CD14-positive monocyte (primary cell): ENCODE data around the gene KCNIP3. TPM values are rescaled to one million over a fixed set of nuclear protein-coding genes. Genes with fewer than 3 reads are reported as not detected.
A peak's percentile ranks its signal among the peaks of the same experiment; 100 is the strongest.

Experiments
- DNase-seq, 3 donors: peaks; one replicate each; pipeline ENCODE4 v3.0.0-alpha.2; 2011 to 2022
- H2AFZ ChIP-seq: 2 replicates; pipeline ENCODE4 v1.6.0; 2012; ENCODE audit warnings: mild to moderate bottlenecking, low read depth, low read length, inconsistent platforms; ENCODE audit not compliant: insufficient read depth, poor library complexity, severe bottlenecking
- H3K27ac ChIP-seq, 2 donors: 1 replicate in 1 of 2; 2 replicates in 1 of 2; pipeline ENCODE4 v1.5.1; 2012 to 2013; ENCODE audit warnings: low read length in 2 of 2, control low read depth in 1 of 2, inconsistent platforms in 1 of 2, low read depth in 1 of 2, mild to moderate bottlenecking in 1 of 2
- H3K27me3 ChIP-seq, 2 donors: one replicate each; pipeline versions ENCODE4 v1.6.0 to v1.6.1; 2011 to 2013; ENCODE audit warnings: low read length in 2 of 2; ENCODE audit not compliant: control insufficient read depth in 2 of 2, insufficient read depth in 2 of 2
- H3K36me3 ChIP-seq, 2 donors: replicated peaks in 1 of 2; 1 replicate in 1 of 2; 2 replicates in 1 of 2; pipeline versions ENCODE4 v1.5.1 to v1.6.1; 2012 to 2013; ENCODE audit warnings: low read length in 2 of 2, control low read depth in 1 of 2, inconsistent platforms in 1 of 2, mild to moderate bottlenecking in 1 of 2; ENCODE audit not compliant: insufficient read depth in 2 of 2, control insufficient read depth in 1 of 2
- H3K4me1 ChIP-seq, 2 donors: 1 replicate in 1 of 2; 2 replicates in 1 of 2; pipeline versions ENCODE4 v1.5.1 to v1.6.1; 2012 to 2013; ENCODE audit warnings: low read length in 2 of 2, control low read depth in 1 of 2, inconsistent platforms in 1 of 2, mild to moderate bottlenecking in 1 of 2, moderate library complexity in 1 of 2; ENCODE audit not compliant: insufficient read depth in 2 of 2, control insufficient read depth in 1 of 2
- H3K4me2 ChIP-seq: replicated peaks from 2 replicates; pipeline ENCODE3; 2012; ENCODE audit warnings: low read length, moderate library complexity, mild to moderate bottlenecking; ENCODE audit not compliant: poor library complexity, severe bottlenecking; ENCODE audit errors: extremely low read depth
- H3K4me3 ChIP-seq, 3 experiments: fragments of 200-600 bp in 1 of 3; sonication (generic) in 1 of 3; replicated peaks in 1 of 3; 1 replicate in 2 of 3; 2 replicates in 1 of 3; pipeline ENCODE4 v1.5.1; 2011 to 2013; ENCODE audit warnings: low read length in 3 of 3, mild to moderate bottlenecking in 3 of 3, control low read depth in 2 of 3, low read depth in 2 of 3, inconsistent platforms in 1 of 3, moderate library complexity in 1 of 3
- H3K79me2 ChIP-seq: 2 replicates; pipeline ENCODE4 v1.6.0; 2012; ENCODE audit warnings: mild to moderate bottlenecking, control low read depth, inconsistent platforms, low read length, moderate library complexity; ENCODE audit not compliant: insufficient read depth
- H3K9ac ChIP-seq: 2 replicates; pipeline ENCODE4 v1.6.0; 2017; ENCODE audit warnings: low read length, mild to moderate bottlenecking; ENCODE audit not compliant: insufficient read depth, poor library complexity, severe bottlenecking
- H3K9me3 ChIP-seq, 2 donors: replicated peaks in 1 of 2; 1 replicate in 1 of 2; 2 replicates in 1 of 2; pipeline versions ENCODE4 v1.5.1 to v1.6.1; 2012 to 2013; ENCODE audit warnings: low read length in 2 of 2, control low read depth in 1 of 2; ENCODE audit not compliant: control insufficient read depth in 1 of 2, insufficient read depth in 1 of 2
- H4K20me1 ChIP-seq: 2 replicates; pipeline ENCODE4 v1.6.0; 2012; ENCODE audit warnings: mild to moderate bottlenecking, low read length, control low read depth, moderate library complexity; ENCODE audit not compliant: insufficient read depth
- H3K27ac Mint-ChIP-seq, 7 donors: one replicate each; pipeline ENCODE4 v1.8.0; 2020; ENCODE audit warnings: mild to moderate bottlenecking in 7 of 7, mixed read lengths in 7 of 7, moderate library complexity in 6 of 7, inconsistent platforms in 2 of 7
- H3K27me3 Mint-ChIP-seq, 3 donors: one replicate each; pipeline ENCODE4 v1.8.0; 2021 to 2022; ENCODE audit warnings: low read depth in 3 of 3, mild to moderate bottlenecking in 3 of 3, mixed read lengths in 3 of 3, moderate library complexity in 3 of 3, inconsistent platforms in 1 of 3
- H3K36me3 Mint-ChIP-seq, 2 donors: one replicate each; pipeline ENCODE4 v1.8.0; 2020; ENCODE audit warnings: mixed read lengths in 2 of 2, inconsistent platforms in 1 of 2, mild to moderate bottlenecking in 1 of 2
- H3K4me1 Mint-ChIP-seq: one replicate; pipeline ENCODE4 v1.8.0; 2020; ENCODE audit warnings: mild to moderate bottlenecking, mixed read lengths
- H3K4me3 Mint-ChIP-seq, 2 donors: one replicate each; pipeline ENCODE4 v1.8.0; 2020; ENCODE audit warnings: mild to moderate bottlenecking in 2 of 2, mixed read lengths in 2 of 2, moderate library complexity in 1 of 2
- H3K9me3 Mint-ChIP-seq, 7 donors: one replicate each; pipeline ENCODE4 v1.8.0; 2020 to 2022; ENCODE audit warnings: mixed read lengths in 7 of 7, mild to moderate bottlenecking in 6 of 7, moderate library complexity in 6 of 7, inconsistent platforms in 2 of 7
- WGBS: methylation state at CpG from one replicate; pipeline ENCODE4 v1.1.5; 2013; ENCODE audit warnings: missing lambda C conversion rate; ENCODE audit not compliant: insufficient coverage; 5-methylcytosine and 5-hydroxymethylcytosine counted together
- intact Hi-C, 2 donors: fragments of 100-400 bp; cut with micrococcal nuclease; formaldehyde crosslinking; loops; one replicate each; pipeline versions ENCODE4 v1.15.0 to v1.15.1; 2023
- polyA plus RNA-seq, 3 donors: library from polyadenylated mRNA; depleted of rRNA in 1 of 3; unstranded in 2 of 3; stranded (reverse) in 1 of 3; fragments of 300-500 nt in 2 of 3; fragments of >200 nt in 1 of 3; fragmentation: Illumina TruSeq in 2 of 3; gene quantifications; 1 replicate in 2 of 3; 2 replicates in 1 of 3; pipeline ENCODE4 v1.2.3, GENCODE V29; 2012 to 2021
- TF ChIP-seq, protein P1 (sequence below): fragments of 200-600 bp; IDR thresholded peaks from one replicate; pipeline ENCODE4 v1.8.0; 2022; ENCODE audit warnings: antibody characterized with exemption, mild to moderate bottlenecking

Gene KCNIP3
- polyA plus RNA-seq, 3 donors = not detected

DNA sequence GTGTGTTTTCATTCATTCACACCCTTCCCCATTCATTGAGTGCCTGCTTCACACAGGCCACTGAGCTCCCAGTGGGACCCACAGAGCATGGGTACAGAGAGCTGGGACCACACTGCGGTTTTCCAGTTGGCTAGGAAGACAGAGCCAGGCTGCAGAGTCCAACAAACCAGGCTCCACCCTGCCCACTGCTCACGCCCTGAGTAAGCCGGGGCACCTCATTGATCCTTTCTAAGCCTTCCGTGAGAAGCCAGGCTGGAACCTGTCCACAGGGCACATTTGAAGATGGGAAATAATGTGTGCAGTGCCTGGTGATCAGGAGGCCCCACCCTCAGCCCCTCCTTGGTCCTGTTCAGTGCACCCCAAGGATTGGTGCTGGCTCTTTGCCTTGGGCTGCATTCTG is 13.5 kb downstream of the KCNIP3 start:
- no peak overlapping the region for H3K4me2 ChIP-seq
- no peak overlapping the region for H3K27ac ChIP-seq

DNA sequence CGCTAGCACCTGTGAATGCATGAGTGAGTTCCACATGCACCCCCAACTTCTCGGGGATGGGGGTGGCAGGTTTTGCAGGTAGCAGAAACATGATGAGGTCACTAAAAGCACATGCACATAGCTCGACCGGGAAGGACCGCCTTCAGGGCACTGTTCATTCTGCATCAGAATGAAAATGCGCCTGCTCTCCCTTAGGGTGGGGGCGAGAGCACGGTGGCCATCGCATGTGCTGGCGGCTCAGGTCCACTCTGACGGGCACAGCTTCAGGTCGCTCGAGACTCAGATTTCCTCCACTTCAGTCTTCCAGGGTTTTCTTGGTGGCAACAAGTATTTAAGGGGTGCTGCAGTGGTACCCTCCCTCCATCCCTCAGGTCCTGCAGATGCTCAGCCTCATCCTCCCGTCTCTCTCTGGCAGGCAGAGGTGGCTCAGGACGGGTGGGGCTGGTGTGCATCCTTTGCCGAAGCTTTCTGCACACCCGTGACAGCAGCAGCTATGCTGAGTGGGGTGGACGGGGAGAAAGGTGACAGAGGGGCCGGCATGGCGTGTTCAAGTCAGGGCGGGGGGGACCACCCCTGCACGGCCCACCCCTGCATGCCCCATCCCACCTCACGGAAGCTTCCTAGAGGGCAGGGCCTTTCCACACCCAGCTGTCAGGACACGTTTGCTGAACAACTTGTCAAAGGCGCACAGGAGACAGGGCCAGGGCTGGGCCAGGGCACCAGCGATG is 14.8 kb downstream of the KCNIP3 start:
- Mint-ChIP-seq H3K27ac (peak overlapping the region in 1 of 7 donors; percentile 62), H3K4me1 (no peaks in the 10 kb centered on the region), H3K36me3 (no peaks in the 10 kb centered on the region), H3K4me3 (no peak overlapping the region), H3K9me3 (peaks cover 0 to 3% (median 0%) of the 10 kb centered on the region in 7 donors), H3K27me3 (peaks cover 0 to 3% (median 2%) of the 10 kb centered on the region in 3 donors)
- no peaks in the 10 kb centered on the region for H3K27me3 ChIP-seq
- no peaks in the 10 kb centered on the region for H3K36me3 ChIP-seq
- no peak overlapping the region for H3K4me2 ChIP-seq
- 85% methylated on average over 17 of the region's 26 CpGs for WGBS
- DNase-seq = no peak
- no peak overlapping the region for H3K9ac ChIP-seq
- no peak overlapping the region for H3K4me3 ChIP-seq
- TF ChIP-seq, protein P1, sequence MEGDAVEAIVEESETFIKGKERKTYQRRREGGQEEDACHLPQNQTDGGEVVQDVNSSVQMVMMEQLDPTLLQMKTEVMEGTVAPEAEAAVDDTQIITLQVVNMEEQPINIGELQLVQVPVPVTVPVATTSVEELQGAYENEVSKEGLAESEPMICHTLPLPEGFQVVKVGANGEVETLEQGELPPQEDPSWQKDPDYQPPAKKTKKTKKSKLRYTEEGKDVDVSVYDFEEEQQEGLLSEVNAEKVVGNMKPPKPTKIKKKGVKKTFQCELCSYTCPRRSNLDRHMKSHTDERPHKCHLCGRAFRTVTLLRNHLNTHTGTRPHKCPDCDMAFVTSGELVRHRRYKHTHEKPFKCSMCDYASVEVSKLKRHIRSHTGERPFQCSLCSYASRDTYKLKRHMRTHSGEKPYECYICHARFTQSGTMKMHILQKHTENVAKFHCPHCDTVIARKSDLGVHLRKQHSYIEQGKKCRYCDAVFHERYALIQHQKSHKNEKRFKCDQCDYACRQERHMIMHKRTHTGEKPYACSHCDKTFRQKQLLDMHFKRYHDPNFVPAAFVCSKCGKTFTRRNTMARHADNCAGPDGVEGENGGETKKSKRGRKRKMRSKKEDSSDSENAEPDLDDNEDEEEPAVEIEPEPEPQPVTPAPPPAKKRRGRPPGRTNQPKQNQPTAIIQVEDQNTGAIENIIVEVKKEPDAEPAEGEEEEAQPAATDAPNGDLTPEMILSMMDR = no peak
- intact Hi-C loops = no loop called here
- H3K9me3 ChIP-seq = no peaks in the 10 kb centered on the region
- no peaks in the 10 kb centered on the region for H3K4me1 ChIP-seq
- H2AFZ ChIP-seq = no peak overlapping the region
- H4K20me1 ChIP-seq = no peaks in the 10 kb centered on the region
- no peak overlapping the region for H3K27ac ChIP-seq
- no peaks in the 10 kb centered on the region for H3K79me2 ChIP-seq

More for the DNA sequence above, 13.5 kb downstream of the KCNIP3 start:
- intact Hi-C loops = no loop called here
- Mint-ChIP-seq H3K9me3 (peaks cover 0 to 3% (median 0%) of the 10 kb centered on the region in 7 donors), H3K36me3 (no peaks in the 10 kb centered on the region), H3K27me3 (peaks cover 0 to 3% (median 2%) of the 10 kb centered on the region in 3 donors), H3K27ac (no peak overlapping the region), H3K4me1 (no peaks in the 10 kb centered on the region), H3K4me3 (no peak overlapping the region)
- TF ChIP-seq, protein P1 = no peak
- Histone ChIP-seq H3K9ac (no peak overlapping the region), H2AFZ (no peak overlapping the region), H3K27me3 (no peaks in the 10 kb centered on the region), H3K36me3 (no peaks in the 10 kb centered on the region), H3K9me3 (no peaks in the 10 kb centered on the region), H3K4me3 (no peak overlapping the region), H4K20me1 (no peaks in the 10 kb centered on the region), H3K4me1 (no peaks in the 10 kb centered on the region), H3K79me2 (no peaks in the 10 kb centered on the region)
- DNase-seq = no peak
- 100% methylated on average over 1 of the region's 4 CpGs for WGBS
